Measurements from ENCODE around the gene GFOD2. TPM values are rescaled to one million over a fixed set of nuclear protein-coding genes. Genes with fewer than 3 reads are reported as not detected.

The GFOD2 gene
- total RNA-seq, 2 experiments from 2014 or later, result 16.2 to 18.0 TPM

- ChIA-PET POLR2A (no interaction called here), CTCF (ENCODE audit: unreplicated experiment) (no interaction called here)
- TF ChIP-seq EZH2phosphoT487 (IDR thresholded peaks at IDR 0.05; ENCODE audit: borderline replicate concordance, low read depth, low read length) (no peak), CTCF (conservative IDR thresholded peaks at IDR 0.05; ENCODE audit: low read length) (no peak)
- H4K20me1 ChIP-seq (ENCODE audit: insufficient read depth, low read length), result no peaks in the 10 kb centered on the region
- intact Hi-C loops (cut with micrococcal nuclease; ENCODE audit: unreplicated experiment), result loop anchor here (10.0 kb wide), 1 partner anchor 370 kb away; no protein-coding TSS in a partner anchor
- H3K4me1 ChIP-seq (ENCODE audit: insufficient read depth, low read length, poor library complexity, severe bottlenecking), result no peaks in the 10 kb centered on the region
- no peak overlapping the region for H3K4me3 ChIP-seq (ENCODE audit: low read depth, low read length, poor library complexity, severe bottlenecking)
- no peak for DNase-seq (ENCODE audit: low spot score)
- no peaks in the 10 kb centered on the region for H3K36me3 ChIP-seq (ENCODE audit: insufficient read depth, low read length)
- no peak overlapping the region for H3K27ac ChIP-seq (ENCODE audit: low read depth, low read length, poor library complexity, severe bottlenecking)
- BruUV-seq (replicated peaks), result no TSS peak
- H3K79me2 ChIP-seq (ENCODE audit: insufficient read depth, low read depth, low read length), result no peaks in the 10 kb centered on the region
- H3K9me3 ChIP-seq (ENCODE audit: low read length), result no peaks in the 10 kb centered on the region
- no peak overlapping the region for H2AFZ ChIP-seq (ENCODE audit: low read length)
- no peak overlapping the region for H3K4me2 ChIP-seq (ENCODE audit: low read length)
- H3K9me2 ChIP-seq (ENCODE audit: insufficient read depth, low read length), result no peaks in the 10 kb centered on the region
Observed at GRCh38 chr16:67674851-67675578, 44.1 kb downstream of the GFOD2 start.

GRCh38 chr16:67673712-67674580 is 45.2 kb downstream of the GFOD2 start:
- no peak for DNase-seq (ENCODE audit: low spot score)
- intact Hi-C loops (cut with micrococcal nuclease; ENCODE audit: unreplicated experiment), result loop anchor here (10.0 kb wide), 1 partner anchor 371 kb away; no protein-coding TSS in a partner anchor
- no peaks in the 10 kb centered on the region for H3K9me3 ChIP-seq (ENCODE audit: low read length)
- H3K27ac ChIP-seq (ENCODE audit: low read depth, low read length, poor library complexity, severe bottlenecking), result no peak overlapping the region
- no peaks in the 10 kb centered on the region for H3K36me3 ChIP-seq (ENCODE audit: insufficient read depth, low read length)
- no peak for TF ChIP-seq CTCF (conservative IDR thresholded peaks at IDR 0.05; ENCODE audit: low read length)
- TF ChIP-seq EZH2phosphoT487 (IDR thresholded peaks at IDR 0.05; ENCODE audit: borderline replicate concordance, low read depth, low read length), result no peak
- no peak overlapping the region for H3K4me2 ChIP-seq (ENCODE audit: low read length)
- no peaks in the 10 kb centered on the region for H3K79me2 ChIP-seq (ENCODE audit: insufficient read depth, low read depth, low read length)
- ChIA-PET CTCF (ENCODE audit: unreplicated experiment) (interaction anchor here (0.6 kb wide), 1 partner anchor 210 kb away, joined by 4 read pairs; no protein-coding TSS in a partner anchor), POLR2A (no interaction called here)
- BruUV-seq (replicated peaks), result no TSS peak
- peaks cover 6% of the 10 kb centered on the region for H3K4me1 ChIP-seq (ENCODE audit: insufficient read depth, low read length, poor library complexity, severe bottlenecking)
- H4K20me1 ChIP-seq (ENCODE audit: insufficient read depth, low read length), result no peaks in the 10 kb centered on the region
- H3K9me2 ChIP-seq (ENCODE audit: insufficient read depth, low read length), result no peaks in the 10 kb centered on the region
- H3K4me3 ChIP-seq (ENCODE audit: low read depth, low read length, poor library complexity, severe bottlenecking), result no peak overlapping the region
- H2AFZ ChIP-seq (ENCODE audit: low read length), result no peak overlapping the region

All from OCI-LY7 (cell line).